Upper lobe of right lung (tissue), 1 donor: Measurements from ENCODE around the gene KRT75. TPM values are rescaled to one million over a fixed set of nuclear protein-coding genes. Genes with fewer than 3 reads are reported as not detected.

ENCODE experiments used
- ATAC-seq: fragments of 200-7000 bp; cut with Tn5 transposase; one replicate; pipeline ENCODE4 v1.9.1; 2020; ENCODE audit warnings: mild to moderate bottlenecking, moderate library complexity
- DNase-seq: peaks from one replicate; pipeline ENCODE4 v3.0.0-alpha.2; 2020
- H3K27ac ChIP-seq: fragments of 200-600 bp; one replicate; pipeline ENCODE4 v1.8.0; 2022
- H3K27me3 ChIP-seq: fragments of 200-600 bp; one replicate; pipeline ENCODE4 v1.8.0; 2022; ENCODE audit warnings: mild to moderate bottlenecking
- H3K36me3 ChIP-seq: fragments of 200-600 bp; one replicate; pipeline ENCODE4 v1.8.0; 2022
- H3K4me1 ChIP-seq: fragments of 200-600 bp; one replicate; pipeline ENCODE4 v1.8.0; 2022
- H3K4me3 ChIP-seq: fragments of 200-600 bp; one replicate; pipeline ENCODE4 v1.8.0; 2022; ENCODE audit warnings: mild to moderate bottlenecking
- H3K9me3 ChIP-seq: fragments of 200-600 bp; one replicate; pipeline ENCODE4 v1.8.0; 2022
- CTCF ChIP-seq: fragments of 200-600 bp; IDR thresholded peaks from one replicate; pipeline ENCODE4 v1.8.0; 2022; ENCODE audit warnings: antibody characterized with exemption
- intact Hi-C: fragments of 100-400 bp; cut with DNase I; formaldehyde crosslinking; loops from one replicate; pipeline ENCODE4 v1.11.0; 2022
- total RNA-seq: library from RNA; stranded (reverse); fragmentation: NEBNext Ultra II Directional; extraction: Animal tissue kit (Norgen Biotek cat#: 25700); gene quantifications from one replicate; pipeline ENCODE4 v1.2.1, GENCODE V29; 2021
- donor health status: DM: no; HTN: yes; CAD: no; lungs with severe emphysema.

The KRT75 gene
- total RNA-seq, 1 donor from 2014 or later = not detected

- Histone ChIP-seq H3K36me3 (no peaks in the 10 kb centered on the region), H3K27me3 (peaks cover 17% of the 10 kb centered on the region), H3K9me3 (no peaks in the 10 kb centered on the region), H3K4me1 (no peaks in the 10 kb centered on the region), H3K27ac (no peak overlapping the region), H3K4me3 (no peak overlapping the region)
- DNase-seq (peak; percentile 57), ATAC-seq (no peak)
- intact Hi-C loops = no loop called here
- TF ChIP-seq CTCF = no peak
These were observed 39.2 kb downstream of the KRT75 start for GRCh38 chr12:52394836-52395405.

DNA sequence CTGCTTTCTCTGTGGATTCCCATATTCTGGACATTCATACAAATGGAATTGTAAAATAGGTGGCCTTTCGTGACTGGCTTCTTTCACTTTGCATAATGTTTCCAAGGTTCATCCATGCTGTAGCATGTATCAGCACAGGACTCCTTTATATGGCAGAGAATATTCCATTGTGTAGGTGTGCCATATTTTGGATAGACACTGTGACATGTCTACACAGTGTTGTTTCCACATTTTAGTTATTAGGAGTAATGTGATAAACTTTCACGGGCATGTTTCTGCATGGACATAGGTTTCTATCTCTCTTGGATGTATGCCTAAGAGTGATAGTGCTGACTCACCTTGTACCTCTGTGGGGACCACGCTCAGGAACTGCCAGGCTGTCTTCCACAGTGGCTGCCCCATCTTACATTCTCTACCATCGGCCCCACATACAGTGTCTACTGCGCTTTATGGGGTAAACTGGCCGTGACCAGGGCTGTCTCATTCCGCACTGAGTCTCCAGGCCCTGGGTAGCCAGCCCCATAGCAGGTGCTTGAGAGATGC lies 41.6 kb downstream of the KRT75 start:
- no peak for ATAC-seq
- DNase-seq = no peak
- no peak for TF ChIP-seq CTCF
- H3K4me1 ChIP-seq = no peaks in the 10 kb centered on the region
- no peak overlapping the region for H3K27ac ChIP-seq
- H3K9me3 ChIP-seq = no peaks in the 10 kb centered on the region
- no peak overlapping the region for H3K4me3 ChIP-seq
- H3K27me3 ChIP-seq = peaks cover 10% of the 10 kb centered on the region
- intact Hi-C loops = no loop called here
- no peaks in the 10 kb centered on the region for H3K36me3 ChIP-seq

DNA sequence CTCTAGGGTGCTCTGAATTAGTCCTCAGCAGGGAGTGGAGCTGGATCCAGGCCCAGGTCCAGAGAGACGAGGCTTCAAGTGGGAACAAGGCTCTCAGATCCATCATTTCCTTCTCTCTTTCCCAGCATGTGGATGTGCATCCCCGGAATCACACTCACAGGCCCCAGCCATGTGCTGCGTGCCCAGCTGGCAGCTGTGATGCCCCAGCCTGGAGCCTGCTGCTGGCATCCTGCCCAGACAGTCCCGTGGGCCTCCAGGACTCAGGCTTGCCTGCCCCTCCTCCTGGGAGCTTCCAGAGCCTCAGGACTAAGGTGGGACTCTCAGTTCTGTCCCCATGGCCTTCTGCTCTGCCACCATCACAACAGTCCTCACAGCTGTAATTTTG lies 42.6 kb downstream of the KRT75 start:
- H3K9me3 ChIP-seq = no peaks in the 10 kb centered on the region
- ATAC-seq (peak; percentile 5), DNase-seq (peak; percentile 64)
- H3K27me3 ChIP-seq = peaks cover 10% of the 10 kb centered on the region
- no peaks in the 10 kb centered on the region for H3K36me3 ChIP-seq
- no peaks in the 10 kb centered on the region for H3K4me1 ChIP-seq
- H3K4me3 ChIP-seq = no peak overlapping the region
- TF ChIP-seq CTCF = no peak
- intact Hi-C loops = no loop called here
- no peak overlapping the region for H3K27ac ChIP-seq

DNA sequence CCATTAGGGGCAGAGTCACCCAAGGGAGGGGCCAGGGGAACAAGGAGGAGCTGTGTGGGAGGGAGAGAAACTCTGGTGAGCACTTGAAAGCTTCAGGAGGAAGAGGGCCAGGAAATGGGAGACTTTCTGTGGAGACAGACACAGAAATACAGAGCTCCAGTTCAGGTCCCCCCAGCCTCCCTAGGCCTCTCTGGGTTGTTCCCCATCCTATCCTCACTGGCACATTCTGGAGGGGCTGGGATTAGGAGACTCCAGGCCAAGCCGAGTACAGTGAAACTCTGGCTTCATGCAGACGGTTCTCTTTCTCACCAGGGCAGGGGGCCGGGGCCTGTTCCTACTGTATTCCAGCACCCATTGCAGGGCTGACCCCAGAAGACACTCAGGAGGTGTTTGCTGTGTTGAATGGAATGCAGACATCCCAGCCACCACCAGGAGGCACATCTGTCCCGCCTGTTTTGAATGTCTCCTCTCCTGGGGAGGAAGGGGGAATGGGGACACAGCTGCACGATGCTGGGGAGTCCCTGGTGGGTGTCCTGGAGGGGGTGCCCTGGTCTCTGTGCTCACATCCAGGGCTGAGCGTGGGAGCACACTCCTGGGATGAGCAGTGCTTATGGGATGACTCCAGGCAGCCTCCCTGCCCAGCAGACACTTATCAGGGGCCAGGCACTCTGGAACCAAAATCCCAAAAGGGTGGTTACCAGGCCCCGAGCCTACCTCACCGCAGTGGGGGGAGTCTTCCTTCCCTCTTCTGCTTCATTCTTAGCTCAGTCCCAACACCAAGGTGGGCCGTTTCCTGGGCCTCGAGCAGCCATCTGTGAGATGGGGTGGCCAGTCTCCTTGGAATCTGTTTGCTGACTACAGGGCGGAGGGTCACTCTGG lies 43.2 kb downstream of the KRT75 start:
- Histone ChIP-seq H3K36me3 (no peaks in the 10 kb centered on the region), H3K4me1 (no peaks in the 10 kb centered on the region), H3K9me3 (no peaks in the 10 kb centered on the region), H3K27me3 (peaks cover 10% of the 10 kb centered on the region), H3K4me3 (no peak overlapping the region), H3K27ac (no peak overlapping the region)
- TF ChIP-seq CTCF = peak; percentile 43
- peak; percentile 47 for ATAC-seq
- DNase-seq = peak; percentile 60
- intact Hi-C loops = no loop called here

- intact Hi-C loops = no loop called here
- DNase-seq (peak; percentile 53), ATAC-seq (no peak)
- H3K36me3 ChIP-seq = no peaks in the 10 kb centered on the region
- H3K4me1 ChIP-seq = no peaks in the 10 kb centered on the region
- no peak overlapping the region for H3K27ac ChIP-seq
- no peak overlapping the region for H3K4me3 ChIP-seq
- no peaks in the 10 kb centered on the region for H3K9me3 ChIP-seq
- peaks cover 4% of the 10 kb centered on the region for H3K27me3 ChIP-seq
- TF ChIP-seq CTCF = no peak
These were observed 44.6 kb downstream of the KRT75 start for GRCh38 chr12:52389313-52390207.
